Fibroblast of villous mesenchyme (primary cell): ENCODE data around the gene CELF2. TPM values are rescaled to one million over a fixed set of nuclear protein-coding genes. Genes with fewer than 3 reads are reported as not detected.

Experiments
- DNase-seq: peaks from one replicate; pipeline ENCODE4 v3.0.0-alpha.2; 2010; ENCODE audit warnings: low read depth
- H3K4me3 ChIP-seq: 2 replicates; pipeline ENCODE4 v1.5.1; 2011; ENCODE audit warnings: low read depth, mild to moderate bottlenecking, low read length
- CTCF ChIP-seq: IDR thresholded peaks from 2 replicates; pipeline ENCODE4 v1.5.1; 2012; ENCODE audit warnings: low read depth, mild to moderate bottlenecking, low read length; ENCODE audit not compliant: insufficient read depth
- total RNA-seq: library from RNA; depleted of rRNA; stranded (reverse); fragments of >200 nt; gene quantifications from 2 replicates; pipeline ENCODE4 v1.2.3, GENCODE V29; 2012

Gene CELF2
- total RNA-seq, 1 donor, result 2.2 TPM

GRCh38 chr10:11353006-11353896, 335.6 kb downstream of the CELF2 start:
- no peak for TF ChIP-seq CTCF
- no peak overlapping the region for H3K4me3 ChIP-seq
- no peak for DNase-seq

DNA sequence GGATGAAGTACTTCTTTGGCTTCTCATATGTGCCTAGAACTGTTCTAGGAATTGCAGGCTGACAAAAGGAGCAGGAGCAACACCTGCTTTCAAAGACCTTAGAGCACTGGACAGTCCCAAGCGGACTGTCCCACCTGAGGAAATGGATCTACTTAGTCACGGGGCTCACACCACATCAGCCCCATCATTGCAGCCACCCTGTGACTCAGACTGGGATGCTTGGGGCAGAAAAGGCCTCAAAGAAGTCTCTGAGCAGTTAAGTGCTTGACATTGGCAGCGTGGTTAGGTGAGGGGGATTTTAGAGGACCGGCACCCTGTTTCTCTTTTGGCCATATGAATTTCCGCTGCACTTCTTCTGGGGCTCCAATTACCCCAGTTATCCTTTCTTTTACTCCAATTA, 337.2 kb downstream of the CELF2 start:
- H3K4me3 ChIP-seq, result no peak overlapping the region
- no peak for DNase-seq
- TF ChIP-seq CTCF, result no peak

DNA sequence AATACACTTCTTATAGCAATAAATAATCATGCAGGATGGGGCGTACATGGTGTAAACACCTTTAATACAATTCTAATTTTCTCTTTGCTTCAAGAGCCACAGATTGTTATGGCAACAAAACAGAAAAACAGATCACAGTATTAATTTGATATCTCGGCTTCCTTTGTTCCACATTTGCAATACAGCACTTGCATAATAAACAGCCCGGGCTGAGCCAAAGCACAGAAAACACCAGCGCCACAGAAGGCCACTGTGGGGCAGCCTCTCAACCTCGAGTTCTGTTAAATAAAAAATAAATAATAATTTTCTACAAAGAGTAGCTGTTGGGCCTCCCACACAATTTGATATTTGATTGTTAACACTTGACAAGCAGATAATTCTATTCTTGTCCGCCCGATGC, 337.9 kb downstream of the CELF2 start:
- no peak for TF ChIP-seq CTCF
- H3K4me3 ChIP-seq, result no peak overlapping the region
- no peak for DNase-seq

- no peak for DNase-seq
- H3K4me3 ChIP-seq, result no peak overlapping the region
- no peak for TF ChIP-seq CTCF
These were observed 339.8 kb downstream of the CELF2 start for GRCh38 chr10:11357439-11357838.

GRCh38 chr10:11358011-11358410, 340.3 kb downstream of the CELF2 start:
- H3K4me3 ChIP-seq, result no peak overlapping the region
- DNase-seq, result no peak
- no peak for TF ChIP-seq CTCF

- no peak for TF ChIP-seq CTCF
- H3K4me3 ChIP-seq, result no peak overlapping the region
- no peak for DNase-seq
These were observed 341.4 kb downstream of the CELF2 start for GRCh38 chr10:11358923-11359575.
